ENCODE data around the gene CBX6.

DNA sequence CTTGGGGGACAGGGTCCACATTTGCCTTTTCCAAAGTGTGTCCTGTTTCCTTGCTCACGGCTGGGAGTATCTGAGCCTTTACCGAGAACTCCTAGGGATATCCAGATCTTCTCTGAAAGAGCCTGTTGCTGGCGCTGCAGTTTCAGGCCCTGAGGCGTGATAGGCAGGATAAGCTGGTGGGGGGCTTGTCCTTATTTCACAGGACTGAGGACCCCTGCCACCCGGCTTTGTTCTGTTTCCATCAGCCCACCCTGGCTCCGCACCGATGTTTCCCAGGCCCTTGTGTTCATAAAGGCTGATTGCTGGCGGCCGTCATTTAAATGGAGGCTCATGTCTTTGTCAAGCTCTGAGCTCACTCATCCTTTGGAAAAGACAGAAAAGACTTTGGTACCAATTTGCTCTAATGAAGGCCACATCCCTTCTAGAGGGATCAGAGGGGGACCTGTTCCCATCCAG is 18.8 kb downstream of the CBX6 start:
- TF ChIP-seq POLR2A (IDR thresholded peaks at IDR 0.05; ENCODE audit: low read length) (no peak), GATA1 (IDR thresholded peaks at IDR 0.05; ENCODE audit: low read depth, low read length) (no peak)

Measured in erythroblast (primary cell).